GM12872 (cell line): ENCODE measurements around the gene ENG.

ENCODE experiments used
- CTCF ChIP-seq: IDR thresholded peaks from 3 replicates; pipeline ENCODE4 v1.5.1; 2011; ENCODE audit warnings: low read depth, mild to moderate bottlenecking, low read length, moderate library complexity; ENCODE audit not compliant: insufficient read depth

ENG gene

GRCh38 chr9:127793093-127793708, 61.3 kb downstream of the ENG start:
- no peak for TF ChIP-seq CTCF

- no peak for TF ChIP-seq CTCF
Observed at GRCh38 chr9:127792417-127793031, 61.9 kb downstream of the ENG start.

GRCh38 chr9:127791085-127791484, 63.4 kb downstream of the ENG start:
- no peak for TF ChIP-seq CTCF

- TF ChIP-seq CTCF, result no peak
Observed at GRCh38 chr9:127790094-127790855, 64.2 kb downstream of the ENG start.

GRCh38 chr9:127789179-127789578, 65.3 kb downstream of the ENG start:
- TF ChIP-seq CTCF, result no peak

- TF ChIP-seq CTCF, result no peak
Observed at GRCh38 chr9:127788337-127789011, 66.0 kb downstream of the ENG start.

- peak; percentile 35; the same call in 2 of the 3 replicates for TF ChIP-seq CTCF
Observed at GRCh38 chr9:127786773-127787104, 67.7 kb downstream of the ENG start.
